H9 (cell line): ENCODE data around the gene GOLGA6L26. TPM values are rescaled to one million over a fixed set of nuclear protein-coding genes. Genes with fewer than 3 reads are reported as not detected.
"Not testable (repeated sequence)": the region's sequence is repeated elsewhere in the genome, so short reads cannot be mapped to it uniquely, and the experiment has no call there.

Source experiments
- DNase-seq: peaks from one replicate; pipeline ENCODE4 v3.0.0-alpha.2; 2017
- H2AFZ ChIP-seq: one replicate; pipeline ENCODE4 v1.6.1; 2013; ENCODE audit warnings: mild to moderate bottlenecking, low read length, control low read depth, moderate library complexity
- H2AK5ac ChIP-seq: 2 replicates; pipeline ENCODE4 v1.6.1; 2013; ENCODE audit warnings: low read length, control low read depth, mixed read lengths; ENCODE audit not compliant: insufficient read length
- H2BK120ac ChIP-seq: one replicate; pipeline ENCODE4 v1.6.1; 2013; ENCODE audit warnings: low read depth, mild to moderate bottlenecking, low read length, control low read depth, inconsistent platforms; ENCODE audit not compliant: poor library complexity, severe bottlenecking
- H2BK12ac ChIP-seq: 2 replicates; pipeline ENCODE4 v1.6.1; 2013; ENCODE audit warnings: low read length, control low read depth, mixed read lengths, low read depth; ENCODE audit not compliant: insufficient read length
- H2BK15ac ChIP-seq: 2 replicates; pipeline ENCODE4 v1.6.1; 2013; ENCODE audit warnings: low read depth, low read length, control low read depth
- H2BK20ac ChIP-seq: one replicate; pipeline ENCODE4 v1.6.1; 2013; ENCODE audit warnings: low read depth, mild to moderate bottlenecking, low read length, control low read depth, inconsistent platforms; ENCODE audit not compliant: poor library complexity, severe bottlenecking
- H2BK5ac ChIP-seq: 2 replicates; pipeline ENCODE4 v1.6.1; 2013; ENCODE audit warnings: low read length, control low read depth, mixed read lengths; ENCODE audit not compliant: insufficient read length
- H3K14ac ChIP-seq: 2 replicates; pipeline ENCODE4 v1.6.1; 2013; ENCODE audit warnings: low read length, control low read depth; ENCODE audit not compliant: insufficient read depth
- H3K18ac ChIP-seq: 2 replicates; pipeline ENCODE4 v1.6.1; 2013; ENCODE audit warnings: low read depth, mild to moderate bottlenecking, mixed read lengths, low read length, control low read depth; ENCODE audit not compliant: insufficient read length
- H3K23ac ChIP-seq: 2 replicates; pipeline ENCODE4 v1.6.1; 2013; ENCODE audit warnings: low read length, control low read depth, mixed read lengths, low read depth; ENCODE audit not compliant: insufficient read length
- H3K23me2 ChIP-seq: 2 replicates; pipeline ENCODE4 v1.6.1; 2013; ENCODE audit warnings: low read depth, mild to moderate bottlenecking, mixed read lengths, low read length, control low read depth; ENCODE audit not compliant: insufficient read length, poor library complexity, severe bottlenecking
- H3K27ac ChIP-seq: 2 replicates; pipeline ENCODE4 v1.5.1; 2013; ENCODE audit warnings: low read length, control low read depth, mixed read lengths, low read depth; ENCODE audit not compliant: insufficient read length
- H3K27me3 ChIP-seq: 2 replicates; pipeline ENCODE4 v1.6.1; 2013; ENCODE audit warnings: low read length, control low read depth, inconsistent platforms; ENCODE audit not compliant: insufficient read depth
- H3K4ac ChIP-seq: 2 replicates; pipeline ENCODE4 v1.6.1; 2013; ENCODE audit warnings: low read depth, mild to moderate bottlenecking, control low read depth, inconsistent platforms, low read length, moderate library complexity
- H3K4me1 ChIP-seq: 2 replicates; pipeline ENCODE4 v1.6.1; 2013; ENCODE audit warnings: low read length, control low read depth, inconsistent platforms; ENCODE audit not compliant: insufficient read depth
- H3K4me2 ChIP-seq: 2 replicates; pipeline ENCODE4 v1.6.1; 2013; ENCODE audit warnings: low read length, control low read depth, mixed read lengths; ENCODE audit not compliant: insufficient read length, insufficient read depth
- H3K56ac ChIP-seq: 2 replicates; pipeline ENCODE4 v1.6.1; 2013; ENCODE audit warnings: low read depth, mild to moderate bottlenecking, mixed read lengths, low read length, control low read depth; ENCODE audit not compliant: insufficient read length
- H3K79me1 ChIP-seq: 2 replicates; pipeline ENCODE4 v1.6.1; 2013; ENCODE audit warnings: low read depth, mild to moderate bottlenecking, moderate library complexity, low read length, control low read depth, inconsistent platforms; ENCODE audit not compliant: insufficient read depth, poor library complexity, severe bottlenecking
- H3K79me2 ChIP-seq: 2 replicates; pipeline ENCODE4 v1.6.1; 2013; ENCODE audit warnings: low read length, control low read depth, inconsistent platforms; ENCODE audit not compliant: insufficient read depth
- H3K9ac ChIP-seq: 2 replicates; pipeline ENCODE4 v1.6.1; 2013; ENCODE audit warnings: low read length, control low read depth, mixed read lengths; ENCODE audit not compliant: insufficient read length; ENCODE audit errors: extremely low read depth
- H3K9me3 ChIP-seq: one replicate; pipeline ENCODE4 v1.6.1; 2013; ENCODE audit warnings: low read depth, low read length, inconsistent platforms; ENCODE audit not compliant: control insufficient read depth
- H3T11ph ChIP-seq: one replicate; pipeline ENCODE4 v1.6.1; 2013; ENCODE audit warnings: mild to moderate bottlenecking, low read length, control low read depth, inconsistent platforms
- H4K20me1 ChIP-seq: one replicate; pipeline ENCODE4 v1.6.1; 2013; ENCODE audit not compliant: control insufficient read depth, insufficient read length, insufficient read depth
- H4K5ac ChIP-seq: 2 replicates; pipeline ENCODE4 v1.6.1; 2013; ENCODE audit warnings: low read depth, mild to moderate bottlenecking, mixed read lengths, low read length, control low read depth; ENCODE audit not compliant: insufficient read length
- H4K8ac ChIP-seq: replicated peaks from 2 replicates; pipeline ENCODE4 v1.6.1; 2013; ENCODE audit warnings: low read length, control low read depth, mixed read lengths, low read depth; ENCODE audit not compliant: insufficient read length
- H4K91ac ChIP-seq: 2 replicates; pipeline ENCODE4 v1.6.1; 2013; ENCODE audit warnings: low read depth, mild to moderate bottlenecking, moderate library complexity, mixed read lengths, low read length, control low read depth; ENCODE audit not compliant: insufficient read length
- H3K27ac Mint-ChIP-seq, 3 experiments: 2 replicates in 2 of 3; 3 replicates in 1 of 3; pipeline ENCODE4 v1.8.0; 2020 to 2021; ENCODE audit warnings: mixed read lengths in 3 of 3, mild to moderate bottlenecking in 1 of 3, moderate library complexity in 1 of 3
- H3K27me3 Mint-ChIP-seq: 2 replicates; pipeline ENCODE4 v1.8.0; 2021; ENCODE audit warnings: low read depth, mild to moderate bottlenecking, moderate library complexity, mixed read lengths
- H3K36me3 Mint-ChIP-seq, 3 experiments: 2 replicates in 2 of 3; 3 replicates in 1 of 3; pipeline ENCODE4 v1.8.0; 2020 to 2021; ENCODE audit warnings: low read depth in 3 of 3, mixed read lengths in 3 of 3; ENCODE audit not compliant: insufficient read depth in 1 of 3
- H3K4me1 Mint-ChIP-seq, 2 experiments: 2 replicates each; pipeline ENCODE4 v1.8.0; 2020; ENCODE audit warnings: mixed read lengths in 2 of 2
- H3K4me3 Mint-ChIP-seq, 2 experiments: 2 replicates in 1 of 2; 3 replicates in 1 of 2; pipeline ENCODE4 v1.8.0; 2020 to 2021; ENCODE audit warnings: mild to moderate bottlenecking in 2 of 2, mixed read lengths in 2 of 2, moderate library complexity in 1 of 2
- H3K9me3 Mint-ChIP-seq, 2 experiments: 2 replicates in 1 of 2; 3 replicates in 1 of 2; pipeline ENCODE4 v1.8.0; 2020; ENCODE audit warnings: mild to moderate bottlenecking in 2 of 2, mixed read lengths in 2 of 2, moderate library complexity in 1 of 2
- WGBS: extraction: QIAGEN DNeasy Blood & Tissue Kit; methylation state at CpG from one replicate; pipeline ENCODE4 v1.1.7; 2013; ENCODE audit warnings: missing lambda C conversion rate, low lambda C conversion rate, mixed read lengths; ENCODE audit not compliant: insufficient read length; ENCODE audit errors: extremely low coverage; 5-methylcytosine and 5-hydroxymethylcytosine counted together
- total RNA-seq: library from RNA; stranded (reverse); gene quantifications from 2 replicates; pipeline ENCODE4 v1.2.1, GENCODE V29; 2021

The GOLGA6L26 gene
- total RNA-seq, 1 experiment from 2014 or later: not detected

DNA sequence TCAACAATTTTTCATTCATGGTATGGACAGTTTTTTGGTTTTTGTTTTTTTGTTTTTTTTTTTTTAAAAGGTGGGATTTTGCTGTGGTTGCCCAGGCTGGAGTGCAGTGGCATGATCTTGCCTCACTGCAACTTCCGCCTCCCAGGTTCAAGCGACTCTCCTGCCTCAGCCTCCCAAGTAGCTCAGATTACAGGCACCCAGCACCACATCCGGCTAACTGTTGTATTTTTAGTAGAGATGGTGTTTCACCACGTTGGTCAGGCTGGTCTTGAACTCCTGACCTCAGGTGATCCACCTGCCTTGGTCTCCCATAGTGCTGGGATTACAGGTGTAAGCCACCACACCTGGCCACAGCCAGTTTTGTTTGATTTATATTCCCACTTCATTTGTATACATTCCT lies 37.1 kb upstream of the GOLGA6L26 start:
- H3K4ac ChIP-seq, H3K4me1 ChIP-seq, H3K56ac ChIP-seq, H3K79me2 ChIP-seq, DNase-seq, H3K4me3 Mint-ChIP-seq, H3K27ac Mint-ChIP-seq, H2BK15ac ChIP-seq, H3K23ac ChIP-seq, H3T11ph ChIP-seq, H3K79me1 ChIP-seq, H3K27ac ChIP-seq, H2AK5ac ChIP-seq, H3K23me2 ChIP-seq, H4K20me1 ChIP-seq, H3K27me3 ChIP-seq, H2BK120ac ChIP-seq, H2BK5ac ChIP-seq, H2BK20ac ChIP-seq, H3K4me2 ChIP-seq, H3K4me1 Mint-ChIP-seq, H2BK12ac ChIP-seq, H3K27me3 Mint-ChIP-seq, H4K8ac ChIP-seq, H3K18ac ChIP-seq, H3K9me3 ChIP-seq, H3K9ac ChIP-seq, H4K5ac ChIP-seq, H4K91ac ChIP-seq, H3K14ac ChIP-seq, H3K36me3 Mint-ChIP-seq, H2AFZ ChIP-seq: not testable (repeated sequence)
- WGBS: no CpG with 5 or more reads among the region's 4 CpGs
- H3K9me3 Mint-ChIP-seq: peaks cover 31 to 40% of the 10 kb centered on the region in 2 experiments
